Neuronal stem cell (in vitro differentiated cells): ENCODE measurements around the gene ZFP92.

Source experiments
- DNase-seq: peaks from one replicate; pipeline ENCODE4 v3.0.0-alpha.2; 2013; ENCODE audit warnings: low spot score
- H2AFZ ChIP-seq: one replicate; pipeline ENCODE4 v1.6.1; 2013; ENCODE audit warnings: mild to moderate bottlenecking, low read length, inconsistent platforms
- H2AK5ac ChIP-seq: 2 replicates; pipeline ENCODE4 v1.6.1; 2013; ENCODE audit warnings: low read depth, mild to moderate bottlenecking, inconsistent platforms, low read length, moderate library complexity, mixed read lengths
- H2BK120ac ChIP-seq: 2 replicates; pipeline ENCODE4 v1.6.1; 2013; ENCODE audit warnings: low read depth, mild to moderate bottlenecking, inconsistent platforms, low read length, moderate library complexity, mixed read lengths
- H2BK12ac ChIP-seq: one replicate; pipeline ENCODE4 v1.6.1; 2013; ENCODE audit warnings: low read length, inconsistent platforms
- H2BK15ac ChIP-seq: 2 replicates; pipeline ENCODE4 v1.6.1; 2013; ENCODE audit warnings: mild to moderate bottlenecking, low read length, inconsistent platforms, mixed read lengths
- H2BK5ac ChIP-seq: one replicate; pipeline ENCODE4 v1.6.1; 2013; ENCODE audit warnings: inconsistent platforms, mild to moderate bottlenecking, low read length, moderate library complexity
- H3K14ac ChIP-seq: one replicate; pipeline ENCODE4 v1.6.1; 2013; ENCODE audit warnings: low read length, inconsistent platforms
- H3K18ac ChIP-seq: 2 replicates; pipeline ENCODE4 v1.6.1; 2013; ENCODE audit warnings: low read length, inconsistent platforms
- H3K23ac ChIP-seq: 2 replicates; pipeline ENCODE4 v1.6.1; 2013; ENCODE audit warnings: low read depth, mild to moderate bottlenecking, mixed read lengths, low read length, inconsistent platforms; ENCODE audit not compliant: poor library complexity
- H3K27ac ChIP-seq: replicated peaks from 3 replicates; pipeline ENCODE4 v1.5.1; 2013; ENCODE audit warnings: low read length, inconsistent platforms
- H3K27me3 ChIP-seq, 3 experiments: 2 replicates each; pipeline ENCODE4 v1.6.1; 2013; ENCODE audit warnings: low read length in 3 of 3, mild to moderate bottlenecking in 2 of 3, inconsistent platforms in 1 of 3, low read depth in 1 of 3, mixed read lengths in 1 of 3, moderate library complexity in 1 of 3; ENCODE audit not compliant: control insufficient read depth in 3 of 3, insufficient read depth in 3 of 3
- H3K36me3 ChIP-seq, 2 donors: replicated peaks in 1 of 2; 2 replicates each; pipeline ENCODE4 v1.6.1; 2013; ENCODE audit warnings: low read length in 2 of 2; ENCODE audit not compliant: control insufficient read depth in 2 of 2, insufficient read depth in 2 of 2
- H3K4ac ChIP-seq: 2 replicates; pipeline ENCODE4 v1.6.1; 2013; ENCODE audit warnings: inconsistent platforms, mild to moderate bottlenecking, low read length, moderate library complexity
- H3K4me1 ChIP-seq, 2 donors: 1 replicate in 1 of 2; 2 replicates in 1 of 2; pipeline ENCODE4 v1.6.1; 2013; ENCODE audit warnings: low read length in 2 of 2, low read depth in 1 of 2; ENCODE audit not compliant: control insufficient read depth in 2 of 2, insufficient read depth in 1 of 2
- H3K4me2 ChIP-seq: one replicate; pipeline ENCODE4 v1.6.1; 2013; ENCODE audit warnings: mild to moderate bottlenecking, low read length, inconsistent platforms; ENCODE audit not compliant: insufficient read depth, poor library complexity, severe bottlenecking
- H3K4me3 ChIP-seq, 2 donors: 2 replicates each; pipeline ENCODE4 v1.5.1; 2013; ENCODE audit warnings: low read length in 2 of 2, mild to moderate bottlenecking in 2 of 2, inconsistent platforms in 1 of 2, moderate library complexity in 1 of 2
- H3K79me1 ChIP-seq: one replicate; pipeline ENCODE4 v1.6.1; 2013; ENCODE audit warnings: low read depth, mild to moderate bottlenecking, inconsistent platforms, low read length, moderate library complexity
- H3K9ac ChIP-seq: one replicate; pipeline ENCODE4 v1.6.1; 2013; ENCODE audit warnings: mild to moderate bottlenecking, low read depth, low read length, inconsistent platforms; ENCODE audit not compliant: poor library complexity
- H3K9me3 ChIP-seq, 2 donors: replicated peaks in 1 of 2; 2 replicates each; pipeline versions ENCODE3 to v1.6.1; 2013; ENCODE audit warnings: low read length in 2 of 2, mild to moderate bottlenecking in 2 of 2, inconsistent platforms in 1 of 2, low read depth in 1 of 2, mixed read lengths in 1 of 2, moderate library complexity in 1 of 2; ENCODE audit not compliant: control insufficient read depth in 2 of 2, insufficient read depth in 1 of 2
- H4K8ac ChIP-seq: one replicate; pipeline ENCODE4 v1.6.1; 2013; ENCODE audit warnings: low read depth, mild to moderate bottlenecking, inconsistent platforms, low read length, moderate library complexity
- H4K91ac ChIP-seq: one replicate; pipeline ENCODE4 v1.6.1; 2013; ENCODE audit warnings: low read length, low read depth, mild to moderate bottlenecking, inconsistent platforms; ENCODE audit not compliant: poor library complexity
- WGBS, 2 donors: extraction: QIAGEN DNeasy Blood & Tissue Kit; methylation state at CpG; one replicate each; pipeline ENCODE4 v1.1.7; 2013; ENCODE audit warnings: missing lambda C conversion rate in 2 of 2, mixed read lengths in 1 of 2; ENCODE audit not compliant: insufficient read length in 2 of 2, insufficient replicate concordance in 1 of 2; ENCODE audit errors: extremely low coverage in 2 of 2; 5-methylcytosine and 5-hydroxymethylcytosine counted together

ZFP92 gene

DNA sequence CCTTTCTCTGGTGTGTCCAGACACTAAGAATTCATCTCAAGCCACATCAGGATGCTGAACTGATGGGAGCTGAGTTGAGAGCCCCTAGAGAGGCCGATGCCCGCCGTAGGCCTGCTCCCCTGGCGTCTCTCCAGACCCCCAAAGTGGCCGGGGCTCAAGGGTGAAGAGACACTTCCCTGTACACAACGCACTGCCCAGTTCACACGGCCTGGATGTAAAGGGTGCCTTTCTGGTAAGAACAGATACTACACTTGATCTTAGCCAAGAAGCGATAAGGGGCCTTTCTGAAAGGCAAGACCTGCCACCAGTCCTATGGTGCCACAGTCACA is 39.6 kb downstream of the ZFP92 start:
- H3K4me1 ChIP-seq, result no peaks in the 10 kb centered on the region
- peaks cover 0 to 17% (median 0%) of the 10 kb centered on the region in 3 experiments for H3K27me3 ChIP-seq
- no CpG with 5 or more reads among the region's 8 CpGs for WGBS, 2 donors
- H3K4ac ChIP-seq, result no peak overlapping the region
- peaks cover 1% of the 10 kb centered on the region for H3K79me1 ChIP-seq
- no peak overlapping the region for H3K4me2 ChIP-seq
- H2BK120ac ChIP-seq, result no peak overlapping the region
- no peak overlapping the region for H3K14ac ChIP-seq
- peaks cover 2 to 15% of the 10 kb centered on the region in 2 donors for H3K36me3 ChIP-seq
- no peak overlapping the region for H2BK15ac ChIP-seq
- DNase-seq, result no peak
- H3K23ac ChIP-seq, result no peak overlapping the region
- no peak overlapping the region for H4K91ac ChIP-seq
- H2BK12ac ChIP-seq, result no peak overlapping the region
- H2AFZ ChIP-seq, result no peak overlapping the region
- no peak overlapping the region for H2AK5ac ChIP-seq
- H3K9me3 ChIP-seq, result no peaks in the 10 kb centered on the region
- H4K8ac ChIP-seq, result no peak overlapping the region
- no peak overlapping the region for H2BK5ac ChIP-seq
- H3K18ac ChIP-seq, result no peak overlapping the region
- H3K27ac ChIP-seq, result no peak overlapping the region
- no peak overlapping the region for H3K4me3 ChIP-seq
- H3K9ac ChIP-seq, result no peak overlapping the region

DNA sequence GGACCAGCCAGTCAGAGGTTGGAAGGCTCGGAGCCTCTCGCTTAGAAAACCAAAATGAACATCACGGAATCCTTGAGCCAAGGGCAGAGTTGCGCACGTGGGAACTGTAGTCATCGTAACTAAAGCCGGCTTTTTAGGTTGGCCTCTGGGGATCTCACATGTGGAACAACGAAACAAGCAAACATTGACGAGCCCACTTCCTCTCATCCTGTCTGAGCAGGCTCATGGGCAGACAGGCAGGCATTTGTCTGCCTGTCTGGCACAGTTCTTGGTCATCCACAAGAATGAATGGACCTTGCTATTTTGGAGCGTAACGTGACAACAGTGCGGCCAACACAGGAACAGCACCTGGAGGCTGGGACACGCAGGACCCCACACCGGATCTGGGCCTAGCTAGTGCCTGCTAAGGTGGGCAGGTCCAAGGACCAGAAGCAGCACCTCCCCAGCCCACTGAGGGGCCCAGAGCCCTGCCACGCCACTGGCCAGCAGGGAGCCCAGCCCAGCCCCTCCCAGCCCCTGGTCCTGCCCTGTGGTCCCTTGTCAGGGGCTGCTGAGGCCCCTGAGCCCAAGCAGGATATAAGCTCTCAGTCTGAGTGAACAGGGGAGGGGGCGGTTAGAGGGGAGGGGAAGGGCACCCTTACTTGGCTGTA is 43.8 kb downstream of the ZFP92 start:
- Histone ChIP-seq H3K4me3 (no peak overlapping the region), H2BK12ac (no peak overlapping the region), H2AK5ac (no peak overlapping the region), H3K14ac (no peak overlapping the region), H3K36me3 (peaks cover 0 to 14% of the 10 kb centered on the region in 2 donors), H3K27ac (no peak overlapping the region), H3K23ac (no peak overlapping the region), H2BK15ac (no peak overlapping the region), H2BK120ac (no peak overlapping the region), H3K18ac (no peak overlapping the region), H3K9me3 (no peaks in the 10 kb centered on the region), H2AFZ (no peak overlapping the region), H3K4me2 (no peak overlapping the region), H4K8ac (no peak overlapping the region), H3K4ac (no peak overlapping the region), H3K9ac (no peak overlapping the region), H3K4me1 (no peaks in the 10 kb centered on the region), H3K27me3 (peaks cover 0 to 17% (median 0%) of the 10 kb centered on the region in 3 experiments), H3K79me1 (peaks cover 2% of the 10 kb centered on the region), H2BK5ac (no peak overlapping the region), H4K91ac (no peak overlapping the region)
- no peak for DNase-seq
- no CpG with 5 or more reads among the region's 16 CpGs for WGBS, 2 donors

DNA sequence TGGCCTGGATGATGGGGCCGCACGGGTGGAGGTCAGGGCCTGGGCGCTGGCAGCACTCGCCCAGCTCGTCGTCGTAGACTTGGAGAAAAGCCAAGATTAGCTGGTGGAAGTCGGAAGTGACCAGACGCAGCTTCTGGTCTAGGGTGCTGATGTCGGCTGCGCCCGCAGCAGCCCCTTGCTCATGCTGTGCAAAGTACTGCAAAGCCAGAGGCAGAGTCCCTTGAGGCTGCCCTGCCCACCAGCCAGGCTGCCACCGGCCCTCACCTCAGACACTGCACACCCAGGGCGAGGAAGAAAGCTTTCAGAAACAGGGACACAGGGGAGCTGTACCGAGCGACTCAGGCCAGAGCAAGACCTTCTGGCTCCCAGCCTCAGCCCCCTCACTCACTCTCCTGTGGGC is 44.3 kb downstream of the ZFP92 start:
- peaks cover 0 to 17% of the 10 kb centered on the region in 2 donors for H3K36me3 ChIP-seq
- no peak overlapping the region for H2AK5ac ChIP-seq
- no CpG with 5 or more reads among the region's 16 CpGs for WGBS, 2 donors
- no peak overlapping the region for H4K8ac ChIP-seq
- no peak overlapping the region for H3K18ac ChIP-seq
- H3K14ac ChIP-seq, result no peak overlapping the region
- H3K4me1 ChIP-seq, result no peaks in the 10 kb centered on the region
- H2BK5ac ChIP-seq, result no peak overlapping the region
- no peak overlapping the region for H2BK12ac ChIP-seq
- no peak overlapping the region for H2BK15ac ChIP-seq
- H3K23ac ChIP-seq, result no peak overlapping the region
- H2BK120ac ChIP-seq, result no peak overlapping the region
- DNase-seq, result no peak
- H3K27ac ChIP-seq, result no peak overlapping the region
- H3K4me3 ChIP-seq, result no peak overlapping the region
- H3K79me1 ChIP-seq, result peaks cover 2% of the 10 kb centered on the region
- peaks cover 0 to 11% (median 0%) of the 10 kb centered on the region in 3 experiments for H3K27me3 ChIP-seq
- H2AFZ ChIP-seq, result no peak overlapping the region
- no peak overlapping the region for H3K4me2 ChIP-seq
- H3K9me3 ChIP-seq, result no peaks in the 10 kb centered on the region
- no peak overlapping the region for H4K91ac ChIP-seq
- H3K4ac ChIP-seq, result no peak overlapping the region
- H3K9ac ChIP-seq, result no peak overlapping the region

DNA sequence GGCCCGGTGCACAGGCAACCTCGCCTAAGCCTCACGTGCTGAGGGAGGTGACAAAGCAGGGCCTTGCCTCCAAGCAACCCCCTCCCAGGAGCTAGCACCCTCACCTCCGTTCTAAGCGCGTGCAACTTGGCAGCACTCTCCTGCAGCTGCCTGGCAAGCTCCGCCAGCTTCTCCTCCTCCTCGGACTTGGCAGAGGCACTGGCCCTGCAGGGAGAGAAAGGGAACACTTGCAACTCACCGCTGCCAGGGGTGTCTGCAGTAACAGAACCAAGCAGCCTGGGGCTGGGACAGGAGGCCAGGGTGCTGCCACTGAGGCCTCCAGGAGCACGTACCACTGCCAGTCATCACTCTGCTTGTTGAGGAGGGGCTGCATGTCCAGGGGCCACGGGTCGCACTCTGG is 44.9 kb downstream of the ZFP92 start:
- no peak overlapping the region for H2BK120ac ChIP-seq

More for the DNA sequence above, 44.9 kb downstream of the ZFP92 start:
- Histone ChIP-seq H3K14ac (no peak overlapping the region), H3K4ac (no peak overlapping the region), H2BK15ac (no peak overlapping the region), H3K27ac (no peak overlapping the region), H2AFZ (no peak overlapping the region), H3K4me2 (no peak overlapping the region), H2BK12ac (no peak overlapping the region), H4K8ac (no peak overlapping the region), H3K9me3 (no peaks in the 10 kb centered on the region), H3K18ac (no peak overlapping the region), H2AK5ac (no peak overlapping the region), H3K27me3 (peaks cover 0 to 10% (median 0%) of the 10 kb centered on the region in 3 experiments), H3K4me1 (no peaks in the 10 kb centered on the region), H3K23ac (no peak overlapping the region), H3K9ac (no peak overlapping the region), H4K91ac (no peak overlapping the region), H2BK5ac (no peak overlapping the region), H3K4me3 (no peak overlapping the region), H3K36me3 (peaks cover 0 to 17% of the 10 kb centered on the region in 2 donors), H3K79me1 (peaks cover 2% of the 10 kb centered on the region)
- WGBS, 2 donors, result no CpG with 5 or more reads among the region's 12 CpGs
- DNase-seq, result no peak
